ENCODE results near the gene SCFD2. TPM values are rescaled to one million over a fixed set of nuclear protein-coding genes. Genes with fewer than 3 reads are reported as not detected.

SCFD2 gene
- polyA plus RNA-seq, 4 donors = 2.2 to 8.4 (median 5.6) TPM

DNA sequence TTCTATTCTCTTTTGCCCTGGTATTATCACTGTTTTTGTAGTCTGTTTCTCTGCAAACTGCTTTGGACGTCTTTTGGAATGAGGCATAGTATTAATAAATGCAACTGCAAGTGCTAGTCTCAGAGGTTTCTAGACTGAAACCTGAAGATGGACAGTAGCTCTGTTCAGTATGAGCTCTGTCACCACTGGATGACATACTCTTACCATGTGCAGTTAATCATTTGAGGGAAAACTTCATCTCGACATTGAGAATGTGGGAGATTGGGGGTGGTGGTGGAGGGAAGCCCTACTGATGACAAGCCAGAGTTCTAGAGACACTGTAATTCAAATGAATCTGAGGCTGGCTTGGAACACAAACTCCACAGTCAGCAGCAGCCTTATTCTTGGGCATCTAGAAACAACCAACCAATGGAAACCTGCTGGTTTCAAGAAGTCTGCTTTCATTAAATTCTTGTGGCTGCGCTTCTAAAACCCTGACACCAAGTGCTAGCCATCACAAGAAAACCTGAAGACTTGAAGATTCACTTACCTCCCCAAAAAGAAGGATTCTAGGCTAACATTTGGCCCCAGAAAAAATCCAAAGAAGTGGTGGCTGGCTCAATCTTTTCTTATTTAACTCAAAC is 342.1 kb downstream of the SCFD2 start:
- no peak for DNase-seq
- H3K36me3 ChIP-seq (ENCODE audit: control insufficient read depth in 3 of 3, insufficient read depth in 2 of 3, low read depth in 1 of 3, low read length in 3 of 3) = no peaks in the 10 kb centered on the region
- FAIRE-seq = no peak
- no peak overlapping the region for H3K4me3 ChIP-seq (ENCODE audit: low read depth in 1 of 3, low read length in 3 of 3)
- H3K4me1 ChIP-seq (ENCODE audit: control insufficient read depth in 3 of 3, insufficient read depth in 2 of 3, low read depth in 1 of 3, low read length in 2 of 3) = peaks cover 2 to 14% (median 12%) of the 10 kb centered on the region in 3 donors
- H3K27ac ChIP-seq (ENCODE audit: low read depth in 1 of 3, low read length in 2 of 3) = no peak overlapping the region
- H3K9me3 ChIP-seq (ENCODE audit: control insufficient read depth in 2 of 2, insufficient read depth in 1 of 2, low read depth in 1 of 2, low read length in 1 of 2) = no peaks in the 10 kb centered on the region
- 92 to 95% (median 92%) methylated on average over 3 of the region's 3 CpGs for WGBS, 3 donors
- H3K27me3 ChIP-seq (ENCODE audit: control insufficient read depth in 3 of 3, insufficient read depth in 3 of 3, low read length in 3 of 3) = no peaks in the 10 kb centered on the region

DNA sequence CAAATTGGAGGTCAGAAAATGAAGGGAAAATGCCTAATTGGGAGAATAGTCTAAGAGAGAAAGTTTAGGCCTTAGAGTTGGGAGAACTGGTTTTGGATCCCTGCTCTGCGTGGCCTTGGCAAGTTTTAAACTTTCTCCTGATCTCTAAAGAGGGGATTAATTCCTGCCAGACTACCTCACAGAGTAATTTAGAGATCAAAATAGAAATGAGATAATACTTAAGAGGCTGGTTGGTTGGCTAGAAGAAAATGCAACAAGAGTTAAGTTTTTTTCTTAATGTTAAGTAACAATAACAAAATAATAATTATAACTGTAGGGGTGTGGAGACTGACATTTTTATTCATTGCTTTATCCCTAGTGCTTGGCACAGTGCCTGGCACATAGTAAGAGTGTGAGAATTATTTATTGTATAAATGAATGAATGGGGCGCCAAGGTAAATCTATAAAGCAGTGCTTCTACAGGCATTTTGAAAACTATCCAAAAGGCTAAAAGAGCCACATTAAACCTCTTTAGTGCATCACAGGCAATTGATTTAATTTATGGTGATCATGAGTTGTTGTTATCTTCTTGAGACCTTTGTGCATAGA is 343.3 kb downstream of the SCFD2 start:
- 86 to 89% (median 87%) methylated on average over 2 of the region's 2 CpGs for WGBS, 3 donors

GRCh38 chr4:53021754-53022512 is 343.9 kb downstream of the SCFD2 start:
- Histone ChIP-seq H3K9me3 (ENCODE audit: control insufficient read depth in 2 of 2, insufficient read depth in 1 of 2, low read depth in 1 of 2, low read length in 1 of 2) (no peaks in the 10 kb centered on the region), H3K27ac (ENCODE audit: low read depth in 1 of 3, low read length in 2 of 3) (no peak overlapping the region), H3K4me3 (ENCODE audit: low read depth in 1 of 3, low read length in 3 of 3) (peak overlapping the region in 1 of 3 donors; percentile 4), H3K36me3 (ENCODE audit: control insufficient read depth in 3 of 3, insufficient read depth in 2 of 3, low read depth in 1 of 3, low read length in 3 of 3) (no peaks in the 10 kb centered on the region), H3K27me3 (ENCODE audit: control insufficient read depth in 3 of 3, insufficient read depth in 3 of 3, low read length in 3 of 3) (no peaks in the 10 kb centered on the region), H3K4me1 (ENCODE audit: control insufficient read depth in 3 of 3, insufficient read depth in 2 of 3, low read depth in 1 of 3, low read length in 2 of 3) (peaks cover 5 to 14% (median 12%) of the 10 kb centered on the region in 3 donors)
- FAIRE-seq (no peak), DNase-seq (no peak)
- WGBS, 3 donors = 84 to 93% (median 91%) methylated on average over 2 of the region's 2 CpGs

More for the DNA sequence above, 343.3 kb downstream of the SCFD2 start:
- FAIRE-seq (no peak), DNase-seq (no peak)
- H3K4me3 ChIP-seq (ENCODE audit: low read depth in 1 of 3, low read length in 3 of 3) = peak overlapping the region in 1 of 3 donors; percentile 4
- H3K9me3 ChIP-seq (ENCODE audit: control insufficient read depth in 2 of 2, insufficient read depth in 1 of 2, low read depth in 1 of 2, low read length in 1 of 2) = no peaks in the 10 kb centered on the region
- no peaks in the 10 kb centered on the region for H3K27me3 ChIP-seq (ENCODE audit: control insufficient read depth in 3 of 3, insufficient read depth in 3 of 3, low read length in 3 of 3)
- H3K36me3 ChIP-seq (ENCODE audit: control insufficient read depth in 3 of 3, insufficient read depth in 2 of 3, low read depth in 1 of 3, low read length in 3 of 3) = no peaks in the 10 kb centered on the region
- peaks cover 5 to 14% (median 12%) of the 10 kb centered on the region in 3 donors for H3K4me1 ChIP-seq (ENCODE audit: control insufficient read depth in 3 of 3, insufficient read depth in 2 of 3, low read depth in 1 of 3, low read length in 2 of 3)
- no peak overlapping the region for H3K27ac ChIP-seq (ENCODE audit: low read depth in 1 of 3, low read length in 2 of 3)

- H3K36me3 ChIP-seq (ENCODE audit: control insufficient read depth in 3 of 3, insufficient read depth in 2 of 3, low read depth in 1 of 3, low read length in 3 of 3) = no peaks in the 10 kb centered on the region
- H3K27me3 ChIP-seq (ENCODE audit: control insufficient read depth in 3 of 3, insufficient read depth in 3 of 3, low read length in 3 of 3) = no peaks in the 10 kb centered on the region
- H3K4me3 ChIP-seq (ENCODE audit: low read depth in 1 of 3, low read length in 3 of 3) = no peak overlapping the region
- DNase-seq (peak; percentile 59 to 89), FAIRE-seq (no peak)
- no peak overlapping the region for H3K27ac ChIP-seq (ENCODE audit: low read depth in 1 of 3, low read length in 2 of 3)
- H3K9me3 ChIP-seq (ENCODE audit: control insufficient read depth in 2 of 2, insufficient read depth in 1 of 2, low read depth in 1 of 2, low read length in 1 of 2) = no peaks in the 10 kb centered on the region
- 24 to 50% (median 31%) methylated on average over 6 of the region's 6 CpGs for WGBS, 3 donors
- peaks cover 5 to 21% (median 12%) of the 10 kb centered on the region in 3 donors for H3K4me1 ChIP-seq (ENCODE audit: control insufficient read depth in 3 of 3, insufficient read depth in 2 of 3, low read depth in 1 of 3, low read length in 2 of 3)
These were observed 346.1 kb downstream of the SCFD2 start for GRCh38 chr4:53019485-53020382.

DNA sequence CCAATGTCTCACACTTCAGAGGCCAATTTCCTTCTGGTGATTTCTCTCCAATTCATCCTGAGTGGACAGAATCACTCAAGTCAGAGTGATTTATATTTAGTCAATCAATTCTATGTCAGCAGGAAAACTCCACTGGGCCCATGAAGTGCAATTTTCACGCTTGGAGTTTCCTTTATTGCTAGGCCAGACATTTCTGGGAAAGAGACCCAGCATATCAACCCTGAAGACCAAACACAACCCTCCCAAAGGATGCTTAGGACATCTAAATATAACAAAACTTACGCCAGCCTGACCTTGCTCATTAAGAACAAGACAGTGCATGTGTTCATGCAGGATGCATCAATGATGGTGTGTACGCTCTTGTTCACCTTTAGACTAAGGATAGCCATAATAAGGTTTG is 347.4 kb downstream of the SCFD2 start:
- Histone ChIP-seq H3K27ac (ENCODE audit: low read depth in 1 of 3, low read length in 2 of 3) (no peak overlapping the region), H3K27me3 (ENCODE audit: control insufficient read depth in 3 of 3, insufficient read depth in 3 of 3, low read length in 3 of 3) (no peaks in the 10 kb centered on the region), H3K4me1 (ENCODE audit: control insufficient read depth in 3 of 3, insufficient read depth in 2 of 3, low read depth in 1 of 3, low read length in 2 of 3) (peaks cover 5 to 32% (median 12%) of the 10 kb centered on the region in 3 donors), H3K4me3 (ENCODE audit: low read depth in 1 of 3, low read length in 3 of 3) (no peak overlapping the region), H3K9me3 (ENCODE audit: control insufficient read depth in 2 of 2, insufficient read depth in 1 of 2, low read depth in 1 of 2, low read length in 1 of 2) (no peaks in the 10 kb centered on the region), H3K36me3 (ENCODE audit: control insufficient read depth in 3 of 3, insufficient read depth in 2 of 3, low read depth in 1 of 3, low read length in 3 of 3) (no peaks in the 10 kb centered on the region)
- FAIRE-seq = no peak
- 95 to 96% (median 96%) methylated on average over 3 of the region's 3 CpGs for WGBS, 3 donors
- DNase-seq = no peak

DNA sequence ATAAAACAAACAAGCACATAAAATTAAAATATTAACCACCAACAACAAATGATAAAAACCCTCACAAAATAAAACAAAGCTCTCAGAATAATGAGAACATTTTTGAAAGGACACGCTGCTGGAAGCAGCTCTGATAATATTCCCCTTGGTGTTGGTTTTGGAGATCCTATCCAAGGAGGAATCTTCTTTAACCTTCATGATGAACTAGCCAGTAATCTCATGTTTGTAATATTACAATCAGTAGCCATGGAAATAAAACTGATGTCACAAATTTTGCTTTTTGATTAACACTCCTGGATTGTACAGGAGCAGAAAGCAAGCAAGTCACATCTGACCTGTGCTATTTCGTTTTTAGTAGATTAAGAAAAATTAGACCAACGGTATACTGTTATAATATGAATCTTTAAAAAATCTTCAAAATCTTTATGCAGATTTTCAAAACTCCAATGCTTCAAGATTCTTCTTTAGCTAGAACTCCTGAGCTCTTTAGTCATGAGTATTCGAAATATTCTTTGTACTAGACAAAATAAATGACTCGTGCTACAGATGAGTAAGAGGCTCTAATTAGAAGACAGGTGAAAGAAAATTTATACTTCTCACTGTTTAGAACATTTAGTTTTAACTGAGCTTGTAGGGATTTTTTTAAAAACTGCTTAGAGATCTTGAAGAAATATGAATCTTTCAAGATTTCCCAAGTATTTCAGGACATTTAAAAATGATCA is 349.6 kb downstream of the SCFD2 start:
- Histone ChIP-seq H3K27me3 (ENCODE audit: control insufficient read depth in 3 of 3, insufficient read depth in 3 of 3, low read length in 3 of 3) (no peaks in the 10 kb centered on the region), H3K36me3 (ENCODE audit: control insufficient read depth in 3 of 3, insufficient read depth in 2 of 3, low read depth in 1 of 3, low read length in 3 of 3) (no peaks in the 10 kb centered on the region), H3K4me1 (ENCODE audit: control insufficient read depth in 3 of 3, insufficient read depth in 2 of 3, low read depth in 1 of 3, low read length in 2 of 3) (peaks cover 5 to 48% (median 16%) of the 10 kb centered on the region in 3 donors), H3K9me3 (ENCODE audit: control insufficient read depth in 2 of 2, insufficient read depth in 1 of 2, low read depth in 1 of 2, low read length in 1 of 2) (no peaks in the 10 kb centered on the region), H3K4me3 (ENCODE audit: low read depth in 1 of 3, low read length in 3 of 3) (no peak overlapping the region), H3K27ac (ENCODE audit: low read depth in 1 of 3, low read length in 2 of 3) (no peak overlapping the region)
- FAIRE-seq (no peak), DNase-seq (no peak)
- WGBS, 3 donors = 70 to 80% (median 74%) methylated on average over 5 of the region's 5 CpGs

DNA sequence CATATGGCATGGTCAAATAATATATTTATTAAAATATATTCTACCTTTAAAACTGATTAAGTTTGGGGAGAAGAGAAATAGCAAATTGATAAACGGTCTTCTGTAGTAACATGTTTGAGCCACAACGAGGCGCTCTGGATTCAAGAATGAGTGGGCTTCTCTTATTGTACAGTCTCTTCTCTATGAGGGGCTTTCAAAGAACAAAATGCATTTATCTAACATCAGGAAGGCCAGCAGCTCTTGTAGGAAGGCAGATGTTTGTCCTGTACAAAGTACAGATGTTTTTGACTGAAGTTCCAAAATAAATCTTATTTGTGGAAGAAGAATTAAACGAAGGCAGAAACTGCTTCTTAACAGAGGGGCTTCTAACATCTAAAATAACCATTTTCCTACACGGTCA is 350.2 kb downstream of the SCFD2 start:
- H3K4me1 ChIP-seq (ENCODE audit: control insufficient read depth in 3 of 3, insufficient read depth in 2 of 3, low read depth in 1 of 3, low read length in 2 of 3) = peaks cover 5 to 46% (median 16%) of the 10 kb centered on the region in 3 donors
- H3K4me3 ChIP-seq (ENCODE audit: low read depth in 1 of 3, low read length in 3 of 3) = no peak overlapping the region
- H3K27me3 ChIP-seq (ENCODE audit: control insufficient read depth in 3 of 3, insufficient read depth in 3 of 3, low read length in 3 of 3) = no peaks in the 10 kb centered on the region
- no peaks in the 10 kb centered on the region for H3K9me3 ChIP-seq (ENCODE audit: control insufficient read depth in 2 of 2, insufficient read depth in 1 of 2, low read depth in 1 of 2, low read length in 1 of 2)
- H3K36me3 ChIP-seq (ENCODE audit: control insufficient read depth in 3 of 3, insufficient read depth in 2 of 3, low read depth in 1 of 3, low read length in 3 of 3) = no peaks in the 10 kb centered on the region
- FAIRE-seq (no peak), DNase-seq (peak; percentile 6 to 51)
- 34 to 42% (median 38%) methylated on average over 5 of the region's 5 CpGs for WGBS, 3 donors
- no peak overlapping the region for H3K27ac ChIP-seq (ENCODE audit: low read depth in 1 of 3, low read length in 2 of 3)

Measured in small intestine (tissue), 7 donors.